Upper lobe of left lung (tissue), 4 donors: ENCODE data around the gene SUMF2.

Experiments
- CTCF ChIP-seq, 6 experiments: fragments of 450-650 bp in 4 of 6; fragments of 200-600 bp in 2 of 6; sonication (generic) in 2 of 6; IDR thresholded peaks; one replicate each; pipeline ENCODE4 v1.5.1; 2016 to 2019; ENCODE audit warnings: antibody characterized with exemption in 6 of 6
- EP300 ChIP-seq, 4 donors: sonication (generic); formaldehyde crosslinking; IDR thresholded peaks; one replicate each; pipeline ENCODE4 v1.5.1; 2017; ENCODE audit warnings: antibody characterized with exemption in 4 of 4, control low read depth in 2 of 4
- POLR2A ChIP-seq, 4 donors: fragments of 450-650 bp; IDR thresholded peaks; one replicate each; pipeline ENCODE4 v1.5.1; 2016 to 2017; ENCODE audit warnings: antibody characterized with exemption in 4 of 4, mild to moderate bottlenecking in 2 of 4

GRCh38 chr7:56053379-56053778 lies 10.7 kb upstream of the SUMF2 start:
- TF ChIP-seq CTCF (IDR thresholded peaks at IDR 0.05) (no peak), POLR2A (IDR thresholded peaks at IDR 0.05) (no peak), EP300 (IDR thresholded peaks at IDR 0.05) (no peak)
